ENCODE measurements around the gene OPALIN. TPM values are rescaled to one million over a fixed set of nuclear protein-coding genes. Genes with fewer than 3 reads are reported as not detected.

The OPALIN gene
- total and polyA plus RNA-seq, 2 donors (not counting 1 experiment from before 2014, with no cell fraction given): not detected

GRCh38 chr10:96369890-96370583 is 11.2 kb upstream of the OPALIN start:
- Mint-ChIP-seq H3K9me3 (ENCODE audit: insufficient read depth) (no peaks in the 10 kb centered on the region), H3K27me3 (peaks cover 19% of the 10 kb centered on the region), H3K27ac (no peak overlapping the region), H3K4me3 (no peak overlapping the region), H3K4me1 (peaks cover 8% of the 10 kb centered on the region)
- no peak overlapping the region for H3K9ac ChIP-seq (ENCODE audit: low read length)
- H3K9me3 ChIP-seq (ENCODE audit: control extremely low read depth in 1 of 3, control insufficient read depth in 2 of 3, insufficient read depth in 1 of 3, low read length in 2 of 3): no peaks in the 10 kb centered on the region
- H3K4me3 ChIP-seq (ENCODE audit: control extremely low read depth in 1 of 5, extremely low read depth in 1 of 5, insufficient read depth in 1 of 5, low read depth in 2 of 5, low read length in 4 of 5): no peak overlapping the region
- H3K36me3 ChIP-seq (replicated peaks in 1 of 2; ENCODE audit: control extremely low read depth in 1 of 2, control insufficient read depth in 1 of 2, extremely low read depth in 1 of 2, insufficient read depth in 2 of 2, low read length in 1 of 2): no peaks in the 10 kb centered on the region
- 88% methylated on average over 35 of the region's 38 CpGs for WGBS (ENCODE audit: insufficient coverage)
- no peaks in the 10 kb centered on the region for H4K20me1 ChIP-seq (ENCODE audit: control insufficient read depth, insufficient read depth, low read length, poor library complexity, severe bottlenecking)
- no peak for DNase-seq
- POLR2A ChIA-PET: no interaction called here
- peaks cover 6 to 8% of the 10 kb centered on the region in 2 donors for H3K4me1 ChIP-seq (ENCODE audit: control insufficient read depth in 2 of 2, insufficient read depth in 2 of 2, low read length in 2 of 2)
- no peak overlapping the region for H3K27ac ChIP-seq (ENCODE audit: low read length in 2 of 2)
- no peak overlapping the region for H2AFZ ChIP-seq (ENCODE audit: insufficient read depth, low read depth, low read length, poor library complexity, severe bottlenecking)
- intact Hi-C loops (cut with micrococcal nuclease): no loop called here
- peaks cover 0 to 6% (median 0%) of the 10 kb centered on the region in 4 experiments for H3K27me3 ChIP-seq (replicated peaks in 1 of 4; ENCODE audit: control extremely low read depth in 1 of 4, control insufficient read depth in 3 of 4, insufficient read depth in 4 of 4, low read length in 3 of 4)
- CTCF ChIA-PET: interaction anchor here (0.6 to 3.1 kb wide), 19 partner anchors 9 to 841 kb away, joined by 3 to 17 read pairs (median 4); no protein-coding TSS in a partner anchor
- no peak overlapping the region for H3K4me2 ChIP-seq (replicated peaks; ENCODE audit: low read depth, low read length, poor library complexity, severe bottlenecking)
- ATAC-seq (ENCODE audit: low read depth): no peak
- no peaks in the 10 kb centered on the region for H3K79me2 ChIP-seq (ENCODE audit: control insufficient read depth, insufficient read depth, low read length)
- TF ChIP-seq CTCF (IDR thresholded peaks at IDR 0.05) (no peak), EZH2 (IDR thresholded peaks at IDR 0.05; ENCODE audit: borderline replicate concordance, insufficient read depth, low read depth, low read length, poor library complexity, severe bottlenecking) (no peak)

GRCh38 chr10:96368971-96369370 is 10.2 kb upstream of the OPALIN start:
- ATAC-seq (ENCODE audit: low read depth): no peak
- Histone ChIP-seq H3K9ac (ENCODE audit: low read length) (no peak overlapping the region), H3K9me3 (ENCODE audit: control extremely low read depth in 1 of 3, control insufficient read depth in 2 of 3, insufficient read depth in 1 of 3, low read length in 2 of 3) (no peaks in the 10 kb centered on the region), H4K20me1 (ENCODE audit: control insufficient read depth, insufficient read depth, low read length, poor library complexity, severe bottlenecking) (no peaks in the 10 kb centered on the region), H2AFZ (ENCODE audit: insufficient read depth, low read depth, low read length, poor library complexity, severe bottlenecking) (no peak overlapping the region), H3K36me3 (replicated peaks in 1 of 2; ENCODE audit: control extremely low read depth in 1 of 2, control insufficient read depth in 1 of 2, extremely low read depth in 1 of 2, insufficient read depth in 2 of 2, low read length in 1 of 2) (no peaks in the 10 kb centered on the region), H3K79me2 (ENCODE audit: control insufficient read depth, insufficient read depth, low read length) (no peaks in the 10 kb centered on the region), H3K4me1 (ENCODE audit: control insufficient read depth in 2 of 2, insufficient read depth in 2 of 2, low read length in 2 of 2) (peaks cover 0 to 3% of the 10 kb centered on the region in 2 donors), H3K4me2 (replicated peaks; ENCODE audit: low read depth, low read length, poor library complexity, severe bottlenecking) (no peak overlapping the region), H3K27me3 (replicated peaks in 1 of 4; ENCODE audit: control extremely low read depth in 1 of 4, control insufficient read depth in 3 of 4, insufficient read depth in 4 of 4, low read length in 3 of 4) (no peaks in the 10 kb centered on the region), H3K4me3 (ENCODE audit: control extremely low read depth in 1 of 5, extremely low read depth in 1 of 5, insufficient read depth in 1 of 5, low read depth in 2 of 5, low read length in 4 of 5) (no peak overlapping the region), H3K27ac (ENCODE audit: low read length in 2 of 2) (no peak overlapping the region)
- Mint-ChIP-seq H3K4me1 (peaks cover 2% of the 10 kb centered on the region), H3K27ac (no peak overlapping the region), H3K4me3 (no peak overlapping the region), H3K27me3 (peaks cover 8% of the 10 kb centered on the region), H3K9me3 (ENCODE audit: insufficient read depth) (no peaks in the 10 kb centered on the region)
- TF ChIP-seq EZH2 (IDR thresholded peaks at IDR 0.05; ENCODE audit: borderline replicate concordance, insufficient read depth, low read depth, low read length, poor library complexity, severe bottlenecking): no peak
- no peak for TF ChIP-seq CTCF (IDR thresholded peaks at IDR 0.05)
- 100% methylated on average over 4 of the region's 5 CpGs for WGBS (ENCODE audit: insufficient coverage)
- CTCF ChIA-PET: interaction anchor here (1.2 kb wide), 1 partner anchor 139 kb away, joined by 3 read pairs; no protein-coding TSS in a partner anchor
- no peak for DNase-seq
- POLR2A ChIA-PET: no interaction called here
- intact Hi-C loops (cut with micrococcal nuclease): no loop called here
